ENCODE data around the gene MLXIPL.
"Not testable (repeated sequence)": the region's sequence is repeated elsewhere in the genome, so short reads cannot be mapped to it uniquely, and the experiment has no call there.

MLXIPL gene

DNA sequence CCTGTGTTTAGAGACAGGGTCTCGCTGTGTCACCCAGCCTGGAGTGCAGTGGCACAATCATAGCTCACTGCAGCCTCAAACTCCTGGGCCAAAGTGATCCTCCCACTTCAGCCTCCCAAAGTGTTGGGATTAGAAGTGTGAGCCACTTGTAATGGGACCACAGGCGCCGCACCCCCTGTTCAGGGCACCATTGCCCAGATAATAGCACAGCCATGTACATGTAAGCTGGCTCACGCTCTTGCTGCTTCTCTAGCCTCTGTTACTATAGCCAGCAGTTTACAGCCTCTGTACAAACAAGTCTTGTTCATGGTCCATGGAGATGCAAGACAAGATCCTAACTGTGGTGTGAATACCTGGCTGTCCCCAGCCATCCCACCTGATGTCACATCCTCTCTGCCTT lies 4.2 kb upstream of the MLXIPL start:
- Mint-ChIP-seq H3K4me1 (ENCODE audit: low read depth) (peaks cover 4% of the 10 kb centered on the region), H3K9me3 (no peaks in the 10 kb centered on the region), H3K27ac (no peak overlapping the region), H3K4me3 (no peak overlapping the region), H3K36me3 (ENCODE audit: low read depth) (no peaks in the 10 kb centered on the region), H3K27me3 (peaks cover 51% of the 10 kb centered on the region)

DNA sequence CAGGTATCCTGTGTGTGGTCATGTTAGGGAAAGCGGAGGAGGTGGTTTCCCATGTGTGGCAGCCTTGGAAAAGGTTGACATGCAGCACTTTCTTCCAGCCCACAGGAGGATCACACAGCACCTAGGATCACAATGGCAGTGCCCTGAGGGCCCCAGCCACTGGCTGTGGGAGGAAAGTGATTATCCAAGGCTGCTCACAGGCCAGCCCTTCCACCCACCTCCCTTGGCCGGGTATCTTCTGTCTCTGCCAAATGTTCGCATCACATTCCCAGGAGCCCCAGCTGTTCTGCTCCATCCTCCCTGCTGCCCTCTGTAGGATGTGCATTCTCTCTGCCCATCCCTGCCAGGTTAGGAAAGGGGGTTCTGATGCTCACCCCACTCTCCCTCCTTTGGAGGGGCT lies 2.5 kb upstream of the MLXIPL start:
- H3K36me3 Mint-ChIP-seq (ENCODE audit: low read depth) = no peaks in the 10 kb centered on the region
- peaks cover 51% of the 10 kb centered on the region for H3K27me3 Mint-ChIP-seq
- H3K27ac Mint-ChIP-seq = no peak overlapping the region
- peaks cover 10% of the 10 kb centered on the region for H3K4me1 Mint-ChIP-seq (ENCODE audit: low read depth)
- H3K4me3 Mint-ChIP-seq = no peak overlapping the region
- H3K9me3 Mint-ChIP-seq = no peaks in the 10 kb centered on the region

DNA sequence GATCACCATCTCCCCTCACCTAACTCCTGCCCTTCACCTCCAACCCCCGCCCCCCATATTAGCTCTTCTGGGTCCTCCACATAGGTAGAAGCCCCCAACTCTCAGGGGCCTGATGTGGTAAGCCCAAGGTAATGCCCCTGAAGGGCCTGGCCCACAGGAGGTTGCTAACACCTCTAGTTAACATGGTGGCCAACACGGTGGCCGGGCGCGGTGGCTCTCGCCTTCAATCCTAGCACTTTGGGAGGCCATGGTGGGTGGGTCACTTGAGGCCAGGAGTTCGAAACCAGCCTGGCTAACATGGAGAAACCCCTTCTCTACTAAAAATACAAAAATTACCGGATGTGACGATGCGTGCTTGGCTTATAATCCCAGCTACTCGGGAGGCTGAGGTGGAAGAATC lies 954 bp upstream of the MLXIPL start:
- no peaks in the 10 kb centered on the region for H3K9me3 Mint-ChIP-seq
- H3K27me3 Mint-ChIP-seq = peaks cover 54% of the 10 kb centered on the region
- no peaks in the 10 kb centered on the region for H3K36me3 Mint-ChIP-seq (ENCODE audit: low read depth)
- H3K4me3 Mint-ChIP-seq = no peak overlapping the region
- no peak overlapping the region for H3K27ac Mint-ChIP-seq
- peaks cover 10% of the 10 kb centered on the region for H3K4me1 Mint-ChIP-seq (ENCODE audit: low read depth)

DNA sequence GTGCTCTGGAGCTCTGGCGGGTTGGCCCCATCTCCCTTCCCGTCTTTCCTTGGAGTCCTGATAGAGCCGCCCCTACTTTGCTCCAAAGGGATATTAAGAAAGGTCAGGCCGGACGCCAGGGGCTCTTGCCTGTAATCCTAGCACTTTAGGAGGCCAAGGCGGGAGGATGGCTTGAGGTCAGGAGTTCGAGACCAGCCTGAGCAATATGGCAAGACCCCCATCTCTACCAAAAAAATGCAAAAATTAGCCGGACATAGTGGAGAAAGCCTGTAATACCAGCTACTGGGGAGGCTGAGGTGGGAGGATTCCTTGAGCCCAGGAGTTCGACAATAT lies 313 bp upstream of the MLXIPL start:
- no peaks in the 10 kb centered on the region for H3K9me3 Mint-ChIP-seq
- H3K4me3 Mint-ChIP-seq = no peak overlapping the region
- no peaks in the 10 kb centered on the region for H3K36me3 Mint-ChIP-seq (ENCODE audit: low read depth)
- H3K27me3 Mint-ChIP-seq = peaks cover 60% of the 10 kb centered on the region
- no peak overlapping the region for H3K27ac Mint-ChIP-seq
- H3K4me1 Mint-ChIP-seq (ENCODE audit: low read depth) = peaks cover 10% of the 10 kb centered on the region

DNA sequence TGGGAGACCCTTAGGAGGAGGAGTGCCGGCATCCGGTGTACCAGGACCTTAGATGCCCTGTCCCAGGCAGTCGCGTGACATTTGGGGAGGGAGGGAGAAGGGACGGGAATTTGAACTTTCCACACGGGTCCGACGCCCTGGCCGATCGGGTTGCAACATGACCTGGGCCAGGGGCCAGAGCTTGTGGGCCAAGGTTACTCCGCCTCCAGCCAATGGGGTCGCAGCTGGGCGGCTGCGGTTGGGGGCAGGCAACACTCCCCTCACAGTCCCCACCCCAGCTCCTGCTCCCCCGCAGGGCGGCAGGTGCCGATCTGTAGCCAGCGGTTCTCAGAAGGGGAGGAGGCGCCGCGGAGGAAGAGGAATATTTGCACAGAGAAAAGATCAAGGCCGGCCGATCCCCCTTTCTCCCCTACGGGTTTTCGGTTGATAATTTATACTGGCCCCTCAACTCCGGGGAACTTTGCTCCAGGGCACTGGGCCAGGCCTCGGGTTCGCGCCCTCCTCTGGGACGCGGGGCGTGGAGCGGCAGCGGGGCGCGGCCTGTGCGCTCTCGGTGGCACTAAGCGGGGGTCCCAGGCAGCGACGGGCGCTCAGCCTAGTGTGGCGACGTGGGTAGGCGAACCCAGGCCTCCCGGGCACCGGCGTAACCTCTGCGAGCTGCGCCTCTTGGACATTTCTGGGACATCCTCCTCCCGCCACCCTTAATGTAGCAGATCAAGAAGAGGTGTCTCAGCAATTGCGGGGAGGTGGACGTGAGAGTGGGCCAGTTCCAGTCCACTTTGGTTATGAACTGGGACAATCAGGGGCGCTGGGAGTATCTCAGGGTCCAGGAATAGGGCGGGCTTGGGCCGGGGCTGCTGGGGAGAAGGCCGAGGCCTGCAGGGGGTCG lies 1.2 kb downstream of the MLXIPL start:
- peaks cover 10% of the 10 kb centered on the region for H3K4me1 Mint-ChIP-seq (ENCODE audit: low read depth)
- no peaks in the 10 kb centered on the region for H3K9me3 Mint-ChIP-seq
- H3K27me3 Mint-ChIP-seq = peaks cover 52% of the 10 kb centered on the region
- no peaks in the 10 kb centered on the region for H3K36me3 Mint-ChIP-seq (ENCODE audit: low read depth)
- H3K4me3 Mint-ChIP-seq = no peak overlapping the region
- no peak overlapping the region for H3K27ac Mint-ChIP-seq

DNA sequence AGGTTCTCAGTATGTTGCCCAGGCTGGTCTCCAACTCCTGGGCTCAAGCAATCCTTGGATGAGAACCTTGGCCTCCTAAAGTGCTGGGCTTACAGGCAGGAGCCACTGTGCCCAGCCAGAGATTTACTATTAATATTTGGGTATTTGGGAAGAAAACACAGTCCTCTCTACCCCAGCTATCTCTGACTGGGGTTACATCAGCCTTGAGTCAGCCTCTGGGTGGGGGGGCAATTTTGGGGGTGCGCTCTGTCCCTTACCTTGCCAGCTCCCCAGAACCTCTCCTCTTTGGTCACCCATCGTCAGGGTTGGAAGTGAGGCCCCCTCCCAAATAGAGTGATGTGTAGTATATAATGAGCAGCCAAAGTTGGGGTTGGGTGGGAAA lies 1.8 kb downstream of the MLXIPL start:
- peaks cover 10% of the 10 kb centered on the region for H3K4me1 Mint-ChIP-seq (ENCODE audit: low read depth)
- H3K9me3 Mint-ChIP-seq = no peaks in the 10 kb centered on the region
- H3K36me3 Mint-ChIP-seq (ENCODE audit: low read depth) = no peaks in the 10 kb centered on the region
- H3K27ac Mint-ChIP-seq = no peak overlapping the region
- peaks cover 45% of the 10 kb centered on the region for H3K27me3 Mint-ChIP-seq
- no peak overlapping the region for H3K4me3 Mint-ChIP-seq

DNA sequence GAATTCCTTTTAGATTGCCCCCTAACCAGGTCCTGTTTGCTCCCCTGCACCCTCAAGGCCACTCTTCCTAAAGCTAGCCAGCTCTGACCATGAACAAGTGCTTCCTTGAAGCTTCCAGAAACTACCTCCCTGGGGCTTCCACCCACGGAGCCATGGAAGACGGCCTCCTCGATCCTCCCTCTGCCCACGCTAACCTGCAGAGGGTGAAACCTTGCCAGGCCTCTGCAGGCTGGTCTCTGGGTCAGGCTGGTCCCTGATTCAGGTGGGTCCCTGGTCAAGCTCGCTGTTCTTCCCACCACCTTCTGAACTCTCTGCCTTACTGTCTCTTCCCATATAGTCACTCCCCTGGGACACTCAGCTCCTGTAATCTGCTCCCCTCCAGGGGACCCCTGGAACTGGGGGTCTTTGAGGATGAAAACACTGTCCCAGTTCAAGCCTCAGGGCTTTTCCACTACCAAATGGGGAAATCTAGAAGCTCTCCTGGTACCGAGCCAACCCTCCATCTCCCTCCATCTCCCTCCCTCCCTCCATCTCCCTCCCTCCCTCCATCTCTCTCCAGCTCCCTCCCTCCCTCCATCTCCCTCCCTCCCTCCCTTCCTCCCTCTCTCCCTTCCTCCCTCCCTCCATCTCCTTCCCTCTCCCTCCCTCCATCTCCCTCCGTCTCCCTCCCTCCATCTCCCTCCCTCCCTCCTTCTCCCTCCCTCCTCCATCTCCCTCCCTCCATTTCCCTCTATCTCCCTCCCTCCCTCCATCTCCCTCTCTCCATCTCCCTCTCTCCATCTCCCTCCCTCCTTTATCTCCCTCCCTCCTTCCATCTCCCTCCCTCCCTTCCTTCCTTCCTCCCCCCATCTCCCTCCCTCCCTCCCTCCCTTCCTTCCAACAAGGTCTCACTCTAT lies 2.9 kb downstream of the MLXIPL start:
- H3K27me3 Mint-ChIP-seq = peaks cover 43% of the 10 kb centered on the region
- H3K27ac Mint-ChIP-seq = no peak overlapping the region
- no peaks in the 10 kb centered on the region for H3K9me3 Mint-ChIP-seq
- no peak overlapping the region for H3K4me3 Mint-ChIP-seq
- no peaks in the 10 kb centered on the region for H3K36me3 Mint-ChIP-seq (ENCODE audit: low read depth)
- peaks cover 10% of the 10 kb centered on the region for H3K4me1 Mint-ChIP-seq (ENCODE audit: low read depth)

DNA sequence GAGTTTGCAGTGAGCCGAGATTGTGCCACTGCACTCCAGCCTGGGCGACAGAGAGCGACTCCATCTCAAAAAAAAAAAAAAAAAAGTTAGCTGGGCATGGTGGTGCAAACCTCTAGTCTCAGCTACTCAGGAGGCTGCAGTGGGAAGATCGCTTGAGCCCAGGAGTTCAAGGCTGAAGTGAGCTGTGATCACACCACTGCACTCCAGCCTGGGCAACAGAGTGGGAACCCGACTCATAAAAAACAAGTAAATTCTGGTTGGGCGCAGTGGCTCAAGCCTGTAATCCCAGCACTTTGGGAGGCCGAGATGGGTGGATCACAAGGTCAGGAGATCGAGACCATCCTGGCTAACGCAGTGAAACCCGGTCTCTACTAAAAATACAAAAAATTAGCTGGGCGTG lies 4.9 kb downstream of the MLXIPL start:
- not testable (repeated sequence) for H3K27ac Mint-ChIP-seq; H3K4me3 Mint-ChIP-seq; H3K9me3 Mint-ChIP-seq; H3K36me3 Mint-ChIP-seq (ENCODE audit: low read depth)
- peaks cover 31% of the 10 kb centered on the region for H3K27me3 Mint-ChIP-seq
- peaks cover 10% of the 10 kb centered on the region for H3K4me1 Mint-ChIP-seq (ENCODE audit: low read depth)

DNA sequence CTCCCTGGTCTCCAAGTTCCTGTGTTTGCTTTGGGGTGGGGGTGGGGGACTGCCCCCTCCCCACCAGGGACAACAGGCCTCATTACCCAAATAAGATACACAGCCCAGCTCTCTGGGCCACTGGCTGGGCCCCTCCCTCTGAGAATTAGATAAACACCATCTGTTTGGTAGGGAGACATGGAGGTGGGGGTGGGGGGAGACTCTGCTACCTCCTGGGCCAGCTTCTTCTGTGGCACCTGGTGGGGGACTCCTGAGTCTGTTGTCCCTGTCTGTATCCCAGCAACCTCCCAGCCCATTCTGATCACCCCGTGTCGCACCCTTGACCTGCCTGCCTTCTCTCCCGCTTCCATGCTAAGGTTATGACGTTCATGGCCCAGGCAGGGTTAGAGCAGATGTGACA lies 5.8 kb downstream of the MLXIPL start:
- H3K27me3 Mint-ChIP-seq = peaks cover 37% of the 10 kb centered on the region
- H3K4me3 Mint-ChIP-seq = no peak overlapping the region
- H3K9me3 Mint-ChIP-seq = no peaks in the 10 kb centered on the region
- peaks cover 7% of the 10 kb centered on the region for H3K4me1 Mint-ChIP-seq (ENCODE audit: low read depth)
- no peaks in the 10 kb centered on the region for H3K36me3 Mint-ChIP-seq (ENCODE audit: low read depth)
- H3K27ac Mint-ChIP-seq = no peak overlapping the region

DNA sequence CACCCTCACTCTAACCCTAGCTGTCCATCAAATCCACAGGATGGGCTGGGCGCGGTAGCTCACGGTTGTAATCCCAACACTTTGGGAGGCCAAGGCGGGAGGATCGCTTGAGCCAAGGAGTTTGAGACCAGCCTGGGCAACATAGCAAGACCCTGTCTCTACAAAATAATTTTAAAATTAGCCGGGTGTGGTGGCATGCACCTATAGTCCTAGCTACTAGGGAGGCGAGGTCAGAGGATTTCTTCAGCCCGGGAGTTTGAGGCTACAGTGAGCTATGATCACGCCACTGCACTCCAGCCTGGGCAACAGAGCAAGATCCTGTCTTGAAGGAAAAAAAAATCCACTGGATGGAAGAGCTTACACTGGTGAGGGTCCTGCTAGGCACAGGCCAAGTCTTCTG lies 6.8 kb downstream of the MLXIPL start:
- not testable (repeated sequence) for H3K27ac Mint-ChIP-seq; H3K4me3 Mint-ChIP-seq; H3K9me3 Mint-ChIP-seq; H3K4me1 Mint-ChIP-seq (ENCODE audit: low read depth); H3K36me3 Mint-ChIP-seq (ENCODE audit: low read depth)
- peaks cover 36% of the 10 kb centered on the region for H3K27me3 Mint-ChIP-seq

DNA sequence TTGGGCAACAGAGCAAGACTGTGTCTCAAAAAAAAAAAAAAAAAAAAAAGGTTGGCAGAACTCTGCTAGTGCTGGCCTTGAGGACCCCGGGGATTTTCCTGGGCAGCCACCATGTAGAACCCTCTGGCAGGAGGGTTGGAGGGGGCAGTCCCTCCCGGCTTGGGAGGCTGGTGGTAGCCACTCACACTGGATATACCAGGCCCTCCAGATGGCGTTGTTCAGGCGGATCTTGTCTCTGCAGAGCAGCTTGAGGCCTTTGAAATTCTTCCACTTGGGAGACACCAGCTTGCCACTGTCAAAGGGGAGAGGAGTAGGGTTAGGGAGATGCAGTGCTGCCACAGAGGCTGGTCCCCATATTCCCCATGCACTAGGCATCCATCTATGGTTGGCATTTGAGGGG lies 8.4 kb downstream of the MLXIPL start:
- H3K27me3 Mint-ChIP-seq = peaks cover 37% of the 10 kb centered on the region
- H3K9me3 Mint-ChIP-seq = no peaks in the 10 kb centered on the region
- no peaks in the 10 kb centered on the region for H3K4me1 Mint-ChIP-seq (ENCODE audit: low read depth)
- H3K36me3 Mint-ChIP-seq (ENCODE audit: low read depth) = no peaks in the 10 kb centered on the region
- no peak overlapping the region for H3K4me3 Mint-ChIP-seq
- no peak overlapping the region for H3K27ac Mint-ChIP-seq

DNA sequence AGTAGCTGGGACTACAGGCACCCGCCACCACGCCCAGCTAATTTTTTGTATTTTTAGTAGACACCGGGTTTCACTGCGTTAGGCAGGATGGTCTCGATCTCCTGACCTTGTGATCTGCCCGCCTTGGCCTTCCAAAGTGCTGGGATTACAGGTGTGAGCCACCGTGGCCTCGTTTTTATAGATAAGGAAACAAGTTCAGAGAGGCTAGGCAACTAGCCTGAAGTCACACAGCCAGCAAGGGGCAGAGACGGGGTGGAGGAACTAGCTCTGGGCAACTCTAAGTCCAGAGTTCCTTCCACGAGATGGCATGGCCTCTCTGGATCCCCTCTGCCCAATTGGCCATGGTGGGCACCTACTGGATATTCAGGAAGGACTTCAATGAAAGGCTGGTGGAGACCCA lies 9.4 kb downstream of the MLXIPL start:
- not testable (repeated sequence) for H3K27ac Mint-ChIP-seq; H3K4me3 Mint-ChIP-seq; H3K36me3 Mint-ChIP-seq (ENCODE audit: low read depth); H3K9me3 Mint-ChIP-seq; H3K4me1 Mint-ChIP-seq (ENCODE audit: low read depth)
- H3K27me3 Mint-ChIP-seq = peaks cover 38% of the 10 kb centered on the region

DNA sequence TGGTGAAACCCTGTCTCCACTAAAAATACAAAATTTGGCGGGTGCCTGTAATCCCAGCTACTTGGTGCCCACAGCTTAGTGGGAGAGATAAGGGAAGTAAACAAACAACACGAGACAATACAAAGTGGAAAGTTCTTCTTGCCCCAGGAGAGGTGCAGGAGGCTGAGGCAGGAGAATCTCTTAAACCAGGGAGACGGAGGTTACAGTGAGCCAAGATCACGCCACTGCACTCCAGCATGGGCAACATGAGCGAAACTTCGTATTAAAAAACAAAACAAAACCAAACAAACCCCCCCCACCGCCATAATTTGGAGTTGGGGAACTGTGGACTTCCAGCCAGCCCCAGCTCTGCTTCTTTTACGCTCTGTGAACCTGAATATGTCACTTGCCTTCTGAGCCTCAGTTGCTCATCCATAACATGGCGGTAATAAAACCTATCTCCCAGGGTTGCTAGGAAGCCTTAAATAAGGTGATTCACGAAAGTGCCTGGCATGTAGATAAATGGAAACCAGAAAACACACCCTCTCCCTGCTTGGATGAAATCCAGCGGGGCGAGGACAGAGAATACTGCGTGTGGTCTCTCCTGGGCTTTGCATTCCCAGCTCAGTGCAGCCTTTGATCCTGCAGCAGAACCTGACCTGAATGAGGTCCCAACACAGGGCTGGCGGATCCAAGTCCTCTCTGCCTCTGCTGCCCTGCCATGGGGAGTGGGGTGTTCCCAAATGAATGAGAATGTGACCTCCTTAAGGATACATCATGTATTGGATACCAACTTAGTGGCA lies 10.2 kb downstream of the MLXIPL start:
- H3K4me3 Mint-ChIP-seq = no peak overlapping the region
- H3K9me3 Mint-ChIP-seq = no peaks in the 10 kb centered on the region
- H3K27me3 Mint-ChIP-seq = peaks cover 38% of the 10 kb centered on the region
- no peaks in the 10 kb centered on the region for H3K4me1 Mint-ChIP-seq (ENCODE audit: low read depth)
- no peak overlapping the region for H3K27ac Mint-ChIP-seq
- no peaks in the 10 kb centered on the region for H3K36me3 Mint-ChIP-seq (ENCODE audit: low read depth)

DNA sequence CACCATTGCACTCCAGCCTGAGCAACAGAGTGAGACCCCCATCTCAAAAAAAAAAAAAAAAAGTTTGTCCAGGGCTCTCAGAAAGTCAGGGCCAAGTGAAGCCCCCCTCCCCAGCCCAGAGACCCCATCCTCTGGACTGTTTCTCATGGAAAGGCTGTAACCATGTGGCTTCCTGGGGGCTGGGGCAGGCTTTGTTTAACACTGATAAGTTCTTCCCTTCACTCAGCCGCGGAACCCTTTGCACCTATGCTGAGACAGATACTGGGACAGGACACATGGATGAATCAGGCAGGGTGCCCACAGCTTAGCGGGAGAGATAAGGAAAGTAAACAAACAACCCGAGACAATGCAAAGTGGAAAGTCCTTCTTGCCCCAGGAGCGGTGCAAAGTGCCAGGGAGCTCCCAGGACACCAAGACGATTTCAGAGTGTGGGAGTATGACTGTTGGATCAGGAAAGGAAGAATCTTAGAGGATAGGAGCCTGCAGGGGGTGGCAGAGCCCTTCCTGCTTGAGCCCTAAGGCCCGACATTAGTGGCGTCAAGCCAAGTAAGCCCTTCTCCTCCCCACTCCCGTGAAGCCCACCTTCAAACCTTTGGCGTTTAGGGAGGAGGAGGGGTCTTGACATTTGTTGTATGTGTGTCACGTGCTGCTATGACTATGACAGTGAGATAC lies 11.6 kb downstream of the MLXIPL start:
- peaks cover 34% of the 10 kb centered on the region for H3K27me3 Mint-ChIP-seq
- no peaks in the 10 kb centered on the region for H3K9me3 Mint-ChIP-seq
- no peaks in the 10 kb centered on the region for H3K36me3 Mint-ChIP-seq (ENCODE audit: low read depth)
- H3K4me3 Mint-ChIP-seq = no peak overlapping the region
- no peaks in the 10 kb centered on the region for H3K4me1 Mint-ChIP-seq (ENCODE audit: low read depth)
- H3K27ac Mint-ChIP-seq = no peak overlapping the region
